CD14-positive monocyte (primary cell): Measurements from ENCODE around the gene APLP1. TPM values are rescaled to one million over a fixed set of nuclear protein-coding genes. Genes with fewer than 3 reads are reported as not detected.
A peak's percentile ranks its signal among the peaks of the same experiment; 100 is the strongest.

Source experiments
- DNase-seq, 3 donors: peaks; one replicate each; pipeline ENCODE4 v3.0.0-alpha.2; 2011 to 2022
- H2AFZ ChIP-seq: 2 replicates; pipeline ENCODE4 v1.6.0; 2012; ENCODE audit warnings: mild to moderate bottlenecking, low read depth, low read length, inconsistent platforms; ENCODE audit not compliant: insufficient read depth, poor library complexity, severe bottlenecking
- H3K27ac ChIP-seq, 2 donors: 1 replicate in 1 of 2; 2 replicates in 1 of 2; pipeline ENCODE4 v1.5.1; 2012 to 2013; ENCODE audit warnings: low read length in 2 of 2, control low read depth in 1 of 2, inconsistent platforms in 1 of 2, low read depth in 1 of 2, mild to moderate bottlenecking in 1 of 2
- H3K27me3 ChIP-seq, 2 donors: one replicate each; pipeline versions ENCODE4 v1.6.0 to v1.6.1; 2011 to 2013; ENCODE audit warnings: low read length in 2 of 2; ENCODE audit not compliant: control insufficient read depth in 2 of 2, insufficient read depth in 2 of 2
- H3K36me3 ChIP-seq, 2 donors: replicated peaks in 1 of 2; 1 replicate in 1 of 2; 2 replicates in 1 of 2; pipeline versions ENCODE4 v1.5.1 to v1.6.1; 2012 to 2013; ENCODE audit warnings: low read length in 2 of 2, control low read depth in 1 of 2, inconsistent platforms in 1 of 2, mild to moderate bottlenecking in 1 of 2; ENCODE audit not compliant: insufficient read depth in 2 of 2, control insufficient read depth in 1 of 2
- H3K4me1 ChIP-seq, 2 donors: 1 replicate in 1 of 2; 2 replicates in 1 of 2; pipeline versions ENCODE4 v1.5.1 to v1.6.1; 2012 to 2013; ENCODE audit warnings: low read length in 2 of 2, control low read depth in 1 of 2, inconsistent platforms in 1 of 2, mild to moderate bottlenecking in 1 of 2, moderate library complexity in 1 of 2; ENCODE audit not compliant: insufficient read depth in 2 of 2, control insufficient read depth in 1 of 2
- H3K4me2 ChIP-seq: replicated peaks from 2 replicates; pipeline ENCODE3; 2012; ENCODE audit warnings: low read length, moderate library complexity, mild to moderate bottlenecking; ENCODE audit not compliant: poor library complexity, severe bottlenecking; ENCODE audit errors: extremely low read depth
- H3K4me3 ChIP-seq, 3 experiments: fragments of 200-600 bp in 1 of 3; sonication (generic) in 1 of 3; replicated peaks in 1 of 3; 1 replicate in 2 of 3; 2 replicates in 1 of 3; pipeline ENCODE4 v1.5.1; 2011 to 2013; ENCODE audit warnings: low read length in 3 of 3, mild to moderate bottlenecking in 3 of 3, control low read depth in 2 of 3, low read depth in 2 of 3, inconsistent platforms in 1 of 3, moderate library complexity in 1 of 3
- H3K79me2 ChIP-seq: 2 replicates; pipeline ENCODE4 v1.6.0; 2012; ENCODE audit warnings: mild to moderate bottlenecking, control low read depth, inconsistent platforms, low read length, moderate library complexity; ENCODE audit not compliant: insufficient read depth
- H3K9ac ChIP-seq: 2 replicates; pipeline ENCODE4 v1.6.0; 2017; ENCODE audit warnings: low read length, mild to moderate bottlenecking; ENCODE audit not compliant: insufficient read depth, poor library complexity, severe bottlenecking
- H3K9me3 ChIP-seq, 2 donors: replicated peaks in 1 of 2; 1 replicate in 1 of 2; 2 replicates in 1 of 2; pipeline versions ENCODE4 v1.5.1 to v1.6.1; 2012 to 2013; ENCODE audit warnings: low read length in 2 of 2, control low read depth in 1 of 2; ENCODE audit not compliant: control insufficient read depth in 1 of 2, insufficient read depth in 1 of 2
- H4K20me1 ChIP-seq: 2 replicates; pipeline ENCODE4 v1.6.0; 2012; ENCODE audit warnings: mild to moderate bottlenecking, low read length, control low read depth, moderate library complexity; ENCODE audit not compliant: insufficient read depth
- H3K27ac Mint-ChIP-seq, 7 donors: one replicate each; pipeline ENCODE4 v1.8.0; 2020; ENCODE audit warnings: mild to moderate bottlenecking in 7 of 7, mixed read lengths in 7 of 7, moderate library complexity in 6 of 7, inconsistent platforms in 2 of 7
- H3K27me3 Mint-ChIP-seq, 3 donors: one replicate each; pipeline ENCODE4 v1.8.0; 2021 to 2022; ENCODE audit warnings: low read depth in 3 of 3, mild to moderate bottlenecking in 3 of 3, mixed read lengths in 3 of 3, moderate library complexity in 3 of 3, inconsistent platforms in 1 of 3
- H3K36me3 Mint-ChIP-seq, 2 donors: one replicate each; pipeline ENCODE4 v1.8.0; 2020; ENCODE audit warnings: mixed read lengths in 2 of 2, inconsistent platforms in 1 of 2, mild to moderate bottlenecking in 1 of 2
- H3K4me1 Mint-ChIP-seq: one replicate; pipeline ENCODE4 v1.8.0; 2020; ENCODE audit warnings: mild to moderate bottlenecking, mixed read lengths
- H3K4me3 Mint-ChIP-seq, 2 donors: one replicate each; pipeline ENCODE4 v1.8.0; 2020; ENCODE audit warnings: mild to moderate bottlenecking in 2 of 2, mixed read lengths in 2 of 2, moderate library complexity in 1 of 2
- H3K9me3 Mint-ChIP-seq, 7 donors: one replicate each; pipeline ENCODE4 v1.8.0; 2020 to 2022; ENCODE audit warnings: mixed read lengths in 7 of 7, mild to moderate bottlenecking in 6 of 7, moderate library complexity in 6 of 7, inconsistent platforms in 2 of 7
- CTCF ChIP-seq: fragments of 200-600 bp; IDR thresholded peaks from one replicate; pipeline ENCODE4 v1.8.0; 2022; ENCODE audit warnings: antibody characterized with exemption, mild to moderate bottlenecking
- whole genome bisulfite sequencing: methylation state at CpG from one replicate; pipeline ENCODE4 v1.1.5; 2013; ENCODE audit warnings: missing lambda C conversion rate; ENCODE audit not compliant: insufficient coverage; 5-methylcytosine and 5-hydroxymethylcytosine counted together
- intact Hi-C, 2 donors: fragments of 100-400 bp; cut with micrococcal nuclease; formaldehyde crosslinking; loops; one replicate each; pipeline versions ENCODE4 v1.15.0 to v1.15.1; 2023
- polyA plus RNA-seq, 3 donors: library from polyadenylated mRNA; depleted of rRNA in 1 of 3; unstranded in 2 of 3; stranded (reverse) in 1 of 3; fragments of 300-500 nt in 2 of 3; fragments of >200 nt in 1 of 3; fragmentation: Illumina TruSeq in 2 of 3; gene quantifications; 1 replicate in 2 of 3; 2 replicates in 1 of 3; pipeline ENCODE4 v1.2.3, GENCODE V29; 2012 to 2021

Gene APLP1
- polyA plus RNA-seq, 3 donors = not detected

- DNase-seq = no peak
- Histone ChIP-seq H2AFZ (no peak overlapping the region), H3K4me3 (no peak overlapping the region), H3K4me2 (no peak overlapping the region), H3K4me1 (no peaks in the 10 kb centered on the region), H3K27me3 (no peaks in the 10 kb centered on the region), H3K36me3 (no peaks in the 10 kb centered on the region), H3K27ac (no peak overlapping the region), H3K9ac (no peak overlapping the region), H3K9me3 (no peaks in the 10 kb centered on the region), H4K20me1 (no peaks in the 10 kb centered on the region), H3K79me2 (no peaks in the 10 kb centered on the region)
- Mint-ChIP-seq H3K36me3 (no peaks in the 10 kb centered on the region), H3K27me3 (peaks cover 2 to 22% (median 13%) of the 10 kb centered on the region in 3 donors), H3K4me1 (no peaks in the 10 kb centered on the region), H3K27ac (peak overlapping the region in 1 of 7 donors; percentile 20), H3K4me3 (no peak overlapping the region), H3K9me3 (no peaks in the 10 kb centered on the region)
- 84% methylated on average over 11 of the region's 18 CpGs for WGBS
- no peak for TF ChIP-seq CTCF
- intact Hi-C loops = no loop called here
Measured at GRCh38 chr19:35830986-35831385, 37.4 kb upstream of the APLP1 start.

- WGBS = 81% methylated on average over 3 of the region's 4 CpGs
- intact Hi-C loops = no loop called here
Measured at GRCh38 chr19:35832054-35832453, 36.3 kb upstream of the APLP1 start.

More at GRCh38 chr19:35832054-35832453, 36.3 kb upstream of the APLP1 start:
- Histone ChIP-seq H3K4me1 (no peaks in the 10 kb centered on the region), H3K27me3 (no peaks in the 10 kb centered on the region), H3K4me2 (no peak overlapping the region), H2AFZ (no peak overlapping the region), H3K9me3 (no peaks in the 10 kb centered on the region), H3K4me3 (no peak overlapping the region), H4K20me1 (no peaks in the 10 kb centered on the region), H3K79me2 (no peaks in the 10 kb centered on the region), H3K36me3 (no peaks in the 10 kb centered on the region), H3K9ac (no peak overlapping the region), H3K27ac (no peak overlapping the region)
- no peak for DNase-seq
- no peak for TF ChIP-seq CTCF
- no peaks in the 10 kb centered on the region for H3K9me3 Mint-ChIP-seq
- no peak overlapping the region for H3K4me3 Mint-ChIP-seq
- H3K4me1 Mint-ChIP-seq = no peaks in the 10 kb centered on the region
- H3K36me3 Mint-ChIP-seq = no peaks in the 10 kb centered on the region
- H3K27ac Mint-ChIP-seq = no peak overlapping the region
- peaks cover 0 to 25% (median 16%) of the 10 kb centered on the region in 3 donors for H3K27me3 Mint-ChIP-seq
